ENCODE results near the gene KCNH6.

Gene KCNH6

DNA sequence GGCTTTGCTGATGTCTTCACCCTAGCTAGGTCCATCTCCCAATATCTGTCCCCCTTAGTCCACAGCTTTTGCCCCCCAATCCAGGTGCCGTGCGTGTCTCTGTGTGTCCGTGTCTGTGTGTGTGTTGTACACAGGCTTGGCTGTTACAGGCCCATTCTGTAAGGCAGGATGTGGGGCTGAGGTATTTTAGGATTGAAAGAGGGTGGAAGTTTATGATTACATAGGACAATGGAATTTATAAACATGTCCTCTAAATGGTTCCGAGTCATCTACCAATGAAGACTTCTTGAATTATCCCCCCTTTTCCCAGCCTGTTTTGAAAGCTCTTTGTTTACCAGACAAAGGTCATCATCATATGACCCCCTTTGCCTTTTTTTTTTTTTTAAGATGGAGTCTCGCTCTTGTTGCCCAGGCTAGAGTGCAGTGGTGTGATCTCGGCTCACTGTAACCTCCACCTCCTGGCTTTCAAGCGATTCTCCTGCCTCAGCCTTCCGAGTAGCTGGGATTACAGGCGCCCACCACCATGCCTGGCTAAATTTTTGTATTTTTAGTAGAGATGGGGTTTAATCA is 24.4 kb upstream of the KCNH6 start:
- TF ChIP-seq FOXM1 (IDR thresholded peaks at IDR 0.05; ENCODE audit: borderline replicate concordance, low read depth), result no peak
- no peak for TF ChIP-seq ZBTB7A (IDR thresholded peaks at IDR 0.05; ENCODE audit: low read depth)
- TF ChIP-seq TCF12 (IDR thresholded peaks at IDR 0.05; ENCODE audit: low read depth), result no peak
- TF ChIP-seq CREB1 (IDR thresholded peaks at IDR 0.05; ENCODE audit: low read depth), result no peak
- TF ChIP-seq EP300 (IDR thresholded peaks at IDR 0.05; ENCODE audit: borderline replicate concordance), result no peak
- TF ChIP-seq TEAD4 (IDR thresholded peaks at IDR 0.05), result no peak
- TF ChIP-seq, protein P1, sequence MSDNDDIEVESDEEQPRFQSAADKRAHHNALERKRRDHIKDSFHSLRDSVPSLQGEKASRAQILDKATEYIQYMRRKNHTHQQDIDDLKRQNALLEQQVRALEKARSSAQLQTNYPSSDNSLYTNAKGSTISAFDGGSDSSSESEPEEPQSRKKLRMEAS (IDR thresholded peaks at IDR 0.05), result no peak
- TF ChIP-seq, protein P2, sequence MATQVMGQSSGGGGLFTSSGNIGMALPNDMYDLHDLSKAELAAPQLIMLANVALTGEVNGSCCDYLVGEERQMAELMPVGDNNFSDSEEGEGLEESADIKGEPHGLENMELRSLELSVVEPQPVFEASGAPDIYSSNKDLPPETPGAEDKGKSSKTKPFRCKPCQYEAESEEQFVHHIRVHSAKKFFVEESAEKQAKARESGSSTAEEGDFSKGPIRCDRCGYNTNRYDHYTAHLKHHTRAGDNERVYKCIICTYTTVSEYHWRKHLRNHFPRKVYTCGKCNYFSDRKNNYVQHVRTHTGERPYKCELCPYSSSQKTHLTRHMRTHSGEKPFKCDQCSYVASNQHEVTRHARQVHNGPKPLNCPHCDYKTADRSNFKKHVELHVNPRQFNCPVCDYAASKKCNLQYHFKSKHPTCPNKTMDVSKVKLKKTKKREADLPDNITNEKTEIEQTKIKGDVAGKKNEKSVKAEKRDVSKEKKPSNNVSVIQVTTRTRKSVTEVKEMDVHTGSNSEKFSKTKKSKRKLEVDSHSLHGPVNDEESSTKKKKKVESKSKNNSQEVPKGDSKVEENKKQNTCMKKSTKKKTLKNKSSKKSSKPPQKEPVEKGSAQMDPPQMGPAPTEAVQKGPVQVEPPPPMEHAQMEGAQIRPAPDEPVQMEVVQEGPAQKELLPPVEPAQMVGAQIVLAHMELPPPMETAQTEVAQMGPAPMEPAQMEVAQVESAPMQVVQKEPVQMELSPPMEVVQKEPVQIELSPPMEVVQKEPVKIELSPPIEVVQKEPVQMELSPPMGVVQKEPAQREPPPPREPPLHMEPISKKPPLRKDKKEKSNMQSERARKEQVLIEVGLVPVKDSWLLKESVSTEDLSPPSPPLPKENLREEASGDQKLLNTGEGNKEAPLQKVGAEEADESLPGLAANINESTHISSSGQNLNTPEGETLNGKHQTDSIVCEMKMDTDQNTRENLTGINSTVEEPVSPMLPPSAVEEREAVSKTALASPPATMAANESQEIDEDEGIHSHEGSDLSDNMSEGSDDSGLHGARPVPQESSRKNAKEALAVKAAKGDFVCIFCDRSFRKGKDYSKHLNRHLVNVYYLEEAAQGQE (IDR thresholded peaks at IDR 0.05; ENCODE audit: low read depth), result no peak
- TF ChIP-seq, protein P3, sequence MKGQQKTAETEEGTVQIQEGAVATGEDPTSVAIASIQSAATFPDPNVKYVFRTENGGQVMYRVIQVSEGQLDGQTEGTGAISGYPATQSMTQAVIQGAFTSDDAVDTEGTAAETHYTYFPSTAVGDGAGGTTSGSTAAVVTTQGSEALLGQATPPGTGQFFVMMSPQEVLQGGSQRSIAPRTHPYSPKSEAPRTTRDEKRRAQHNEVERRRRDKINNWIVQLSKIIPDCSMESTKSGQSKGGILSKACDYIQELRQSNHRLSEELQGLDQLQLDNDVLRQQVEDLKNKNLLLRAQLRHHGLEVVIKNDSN (IDR thresholded peaks at IDR 0.05), result no peak
- no peak for TF ChIP-seq YY1 (IDR thresholded peaks at IDR 0.05; ENCODE audit: low read depth)
- no peak for TF ChIP-seq NFIC (IDR thresholded peaks at IDR 0.05)
- TF ChIP-seq RAD21 (IDR thresholded peaks at IDR 0.05; ENCODE audit: low read depth), result no peak
- TF ChIP-seq TAF1 (IDR thresholded peaks at IDR 0.05; ENCODE audit: low read depth), result no peak
- TF ChIP-seq CEBPB (IDR thresholded peaks at IDR 0.05), result no peak
- no peak for TF ChIP-seq EGR1 (IDR thresholded peaks at IDR 0.05)

DNA sequence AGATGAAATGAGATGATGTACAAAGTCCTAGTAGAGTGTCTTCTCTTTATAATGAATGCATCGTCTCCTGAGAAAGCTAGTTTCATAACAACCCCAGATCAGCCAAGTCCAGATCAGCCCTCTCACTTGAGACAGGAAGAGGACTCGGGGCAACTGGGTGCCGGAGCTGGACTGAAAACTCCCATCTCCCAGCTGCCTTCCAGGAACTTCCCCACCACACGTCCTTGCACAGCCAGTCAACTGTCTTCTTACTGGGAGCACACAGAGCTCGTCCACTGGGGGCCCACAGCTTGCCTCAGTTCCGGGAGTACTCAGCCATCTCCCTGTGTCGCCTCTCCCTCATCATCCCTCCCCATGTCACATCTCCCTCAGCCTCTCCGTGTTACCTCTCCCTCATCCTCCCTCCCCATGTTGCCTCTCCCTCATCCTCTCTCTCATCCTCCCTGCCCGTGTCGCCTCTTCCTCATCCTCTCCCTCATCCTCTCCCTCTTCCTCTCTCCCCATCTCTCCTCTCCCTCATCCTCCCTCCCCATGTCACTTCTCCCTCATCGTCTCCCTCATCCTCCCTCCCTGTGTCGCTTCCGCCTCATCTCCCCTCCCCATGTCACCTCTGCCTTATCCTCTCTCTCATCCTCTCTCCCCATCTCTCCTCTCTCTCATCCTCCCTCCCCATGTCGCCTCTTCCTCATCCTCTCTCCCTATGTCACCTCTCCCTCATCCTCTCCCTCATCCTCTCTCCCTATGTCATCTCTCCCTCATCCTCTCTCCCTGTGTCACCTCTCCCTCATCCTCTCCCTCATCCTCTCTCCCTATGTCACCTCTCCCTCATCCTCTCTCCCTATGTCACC is 22.4 kb upstream of the KCNH6 start:
- TF ChIP-seq CREB1 (IDR thresholded peaks at IDR 0.05; ENCODE audit: low read depth) (no peak), TCF12 (IDR thresholded peaks at IDR 0.05; ENCODE audit: low read depth) (no peak), NFIC (IDR thresholded peaks at IDR 0.05) (no peak), TAF1 (IDR thresholded peaks at IDR 0.05; ENCODE audit: low read depth) (no peak), YY1 (IDR thresholded peaks at IDR 0.05; ENCODE audit: low read depth) (no peak), RAD21 (IDR thresholded peaks at IDR 0.05; ENCODE audit: low read depth) (no peak), TEAD4 (IDR thresholded peaks at IDR 0.05) (no peak), EP300 (IDR thresholded peaks at IDR 0.05; ENCODE audit: borderline replicate concordance) (no peak), EGR1 (IDR thresholded peaks at IDR 0.05) (no peak), CEBPB (IDR thresholded peaks at IDR 0.05) (no peak), FOXM1 (IDR thresholded peaks at IDR 0.05; ENCODE audit: borderline replicate concordance, low read depth) (no peak), ZBTB7A (IDR thresholded peaks at IDR 0.05; ENCODE audit: low read depth) (no peak)
- TF ChIP-seq, protein P3 (IDR thresholded peaks at IDR 0.05), result no peak
- TF ChIP-seq, protein P1 (IDR thresholded peaks at IDR 0.05), result no peak
- TF ChIP-seq, protein P2 (IDR thresholded peaks at IDR 0.05; ENCODE audit: low read depth), result no peak

DNA sequence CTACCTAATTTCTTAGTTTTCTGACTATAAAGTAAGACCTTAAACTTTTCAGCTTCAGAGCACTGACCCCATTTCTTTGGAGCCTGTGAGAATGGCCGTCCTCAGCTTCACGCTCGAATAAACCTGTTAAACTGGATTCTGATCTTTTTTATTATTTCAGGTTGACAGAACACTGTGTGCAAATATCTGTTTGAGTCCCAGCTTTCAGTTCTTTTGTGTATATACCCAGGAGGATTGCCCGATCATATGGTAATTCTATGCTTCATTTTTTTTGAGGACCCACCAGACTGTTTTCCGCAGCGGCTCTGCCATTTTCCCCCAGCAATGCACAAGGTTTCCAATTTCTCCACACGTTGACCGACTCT is 19.8 kb upstream of the KCNH6 start:
- TF ChIP-seq, protein P3 (IDR thresholded peaks at IDR 0.05), result no peak
- TF ChIP-seq TCF12 (IDR thresholded peaks at IDR 0.05; ENCODE audit: low read depth), result no peak
- TF ChIP-seq CEBPB (IDR thresholded peaks at IDR 0.05), result no peak
- no peak for TF ChIP-seq CREB1 (IDR thresholded peaks at IDR 0.05; ENCODE audit: low read depth)
- TF ChIP-seq NFIC (IDR thresholded peaks at IDR 0.05), result no peak
- TF ChIP-seq EGR1 (IDR thresholded peaks at IDR 0.05), result no peak
- TF ChIP-seq TAF1 (IDR thresholded peaks at IDR 0.05; ENCODE audit: low read depth), result no peak
- no peak for TF ChIP-seq ZBTB7A (IDR thresholded peaks at IDR 0.05; ENCODE audit: low read depth)
- no peak for TF ChIP-seq RAD21 (IDR thresholded peaks at IDR 0.05; ENCODE audit: low read depth)
- no peak for TF ChIP-seq TEAD4 (IDR thresholded peaks at IDR 0.05)
- TF ChIP-seq EP300 (IDR thresholded peaks at IDR 0.05; ENCODE audit: borderline replicate concordance), result no peak
- TF ChIP-seq, protein P1 (IDR thresholded peaks at IDR 0.05), result no peak
- TF ChIP-seq, protein P2 (IDR thresholded peaks at IDR 0.05; ENCODE audit: low read depth), result no peak
- no peak for TF ChIP-seq FOXM1 (IDR thresholded peaks at IDR 0.05; ENCODE audit: borderline replicate concordance, low read depth)
- no peak for TF ChIP-seq YY1 (IDR thresholded peaks at IDR 0.05; ENCODE audit: low read depth)
